HuH-7 (cell line): ENCODE data around the gene GTSF1L.

Source experiments
- DNase-seq: peaks from one replicate; pipeline ENCODE4 v3.0.0; 2011; ENCODE audit warnings: low spot score

Gene GTSF1L

GRCh38 chr20:43716757-43717615 lies 9.8 kb downstream of the GTSF1L start:
- DNase-seq: no peak

- no peak for DNase-seq
Measured at GRCh38 chr20:43716123-43716522, 10.7 kb downstream of the GTSF1L start.

- no peak for DNase-seq
Measured at GRCh38 chr20:43715511-43715910, 11.3 kb downstream of the GTSF1L start.

DNA sequence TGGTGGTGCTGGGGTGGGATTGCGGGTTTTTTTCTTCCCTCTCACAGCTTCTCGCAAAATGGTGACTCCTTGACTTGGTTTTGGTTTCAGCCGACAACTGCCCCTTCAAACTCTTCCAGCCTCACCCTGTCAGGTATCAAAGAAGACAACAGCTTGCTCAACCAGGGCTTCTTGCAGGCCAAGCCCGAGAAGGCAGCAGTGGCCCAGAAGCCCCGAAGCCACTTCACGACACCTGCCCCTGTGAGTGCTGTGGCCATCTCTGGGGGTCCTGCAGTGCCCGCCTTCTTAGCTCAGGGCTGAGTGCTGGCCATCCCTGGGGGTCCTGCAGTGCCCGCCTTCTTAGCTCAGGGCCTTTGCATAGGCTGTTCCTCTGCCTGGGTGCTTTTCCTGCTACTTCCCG lies 11.8 kb downstream of the GTSF1L start:
- DNase-seq: no peak

DNA sequence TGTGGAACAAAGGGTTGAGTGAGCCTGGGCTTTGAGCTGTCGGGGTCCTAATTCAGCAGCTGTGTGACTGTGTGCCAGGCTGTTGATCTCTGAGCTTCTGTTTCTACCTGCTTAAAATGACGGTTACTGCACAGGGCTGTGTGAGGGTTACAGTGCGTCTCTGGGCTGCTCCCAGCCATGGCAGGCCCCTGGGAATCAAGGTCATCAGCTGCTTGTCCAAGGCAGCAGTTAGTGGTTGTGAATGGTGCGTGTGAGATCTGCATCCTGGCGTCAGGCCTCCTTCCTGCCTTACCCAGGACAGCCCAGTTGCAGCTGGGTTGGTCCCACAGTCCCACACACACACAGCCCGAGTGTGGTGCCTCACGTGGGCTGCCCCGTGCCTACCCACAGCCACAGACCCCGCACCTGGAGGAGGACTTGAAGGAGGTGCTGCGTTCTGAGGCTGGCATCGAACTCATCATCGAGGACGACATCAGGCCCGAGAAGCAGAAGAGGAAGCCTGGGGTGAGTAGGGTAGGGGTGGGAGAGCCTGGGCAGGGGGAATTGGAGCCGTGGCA lies 15.6 kb downstream of the GTSF1L start:
- no peak for DNase-seq

DNA sequence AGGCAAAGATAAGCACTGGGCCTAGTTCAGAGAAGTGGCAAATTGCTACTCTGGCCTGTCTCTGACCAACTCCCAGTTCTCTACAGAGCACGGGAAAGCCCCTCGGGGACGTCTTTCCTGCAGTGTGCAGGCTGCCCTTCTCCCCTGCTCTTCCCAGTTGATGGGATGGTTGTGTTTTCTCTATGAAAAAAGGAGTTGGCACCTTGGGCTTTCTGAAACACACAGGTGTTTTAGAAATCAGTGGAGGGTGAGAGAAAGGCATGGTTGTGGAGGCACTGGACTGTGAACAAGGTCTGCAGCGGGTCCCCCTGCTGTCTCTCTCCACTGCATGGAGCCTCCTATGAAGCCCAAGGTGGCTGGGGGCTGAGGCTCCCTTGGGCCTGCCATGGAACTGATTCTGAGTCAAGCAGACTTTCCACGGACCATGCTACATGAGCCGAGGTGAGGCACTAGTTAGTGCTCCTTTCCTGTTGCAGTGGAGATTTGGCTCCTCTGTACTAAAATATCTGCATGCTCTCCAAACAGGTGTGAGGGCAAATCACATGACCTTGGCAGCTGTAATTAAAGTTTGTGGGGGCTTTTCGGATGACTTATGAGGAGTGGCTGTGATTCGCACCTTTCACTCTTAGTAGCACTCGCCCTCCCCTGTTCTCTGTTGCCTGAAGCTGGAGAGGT lies 16.3 kb downstream of the GTSF1L start:
- DNase-seq: no peak

GRCh38 chr20:43702502-43702901 lies 24.3 kb downstream of the GTSF1L start:
- no peak for DNase-seq

- DNase-seq: no peak
Measured at GRCh38 chr20:43700627-43701026, 26.2 kb downstream of the GTSF1L start.

GRCh38 chr20:43699941-43700565 lies 26.7 kb downstream of the GTSF1L start:
- DNase-seq: no peak

- no peak for DNase-seq
Measured at GRCh38 chr20:43695571-43695970, 31.2 kb downstream of the GTSF1L start.

DNA sequence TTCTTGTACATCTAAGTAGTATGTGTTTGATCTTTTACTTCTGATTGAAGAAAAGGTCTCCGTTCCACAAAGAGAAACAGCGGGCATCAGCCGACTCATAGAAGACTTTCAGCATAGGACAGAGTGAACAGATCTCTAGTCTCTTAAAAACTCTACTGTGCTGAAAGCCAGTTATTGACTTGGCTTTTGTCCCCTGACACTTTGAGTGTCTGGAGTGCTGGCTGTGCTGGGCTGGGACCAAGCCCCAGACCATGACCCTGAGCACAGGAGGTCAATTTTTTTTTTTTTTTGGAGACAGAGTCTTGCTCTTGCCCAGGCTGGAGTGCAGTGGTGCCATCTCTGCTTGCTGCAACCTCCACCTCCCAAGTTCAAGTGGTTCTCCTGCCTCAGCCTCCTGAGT lies 32.0 kb downstream of the GTSF1L start:
- no peak for DNase-seq

DNA sequence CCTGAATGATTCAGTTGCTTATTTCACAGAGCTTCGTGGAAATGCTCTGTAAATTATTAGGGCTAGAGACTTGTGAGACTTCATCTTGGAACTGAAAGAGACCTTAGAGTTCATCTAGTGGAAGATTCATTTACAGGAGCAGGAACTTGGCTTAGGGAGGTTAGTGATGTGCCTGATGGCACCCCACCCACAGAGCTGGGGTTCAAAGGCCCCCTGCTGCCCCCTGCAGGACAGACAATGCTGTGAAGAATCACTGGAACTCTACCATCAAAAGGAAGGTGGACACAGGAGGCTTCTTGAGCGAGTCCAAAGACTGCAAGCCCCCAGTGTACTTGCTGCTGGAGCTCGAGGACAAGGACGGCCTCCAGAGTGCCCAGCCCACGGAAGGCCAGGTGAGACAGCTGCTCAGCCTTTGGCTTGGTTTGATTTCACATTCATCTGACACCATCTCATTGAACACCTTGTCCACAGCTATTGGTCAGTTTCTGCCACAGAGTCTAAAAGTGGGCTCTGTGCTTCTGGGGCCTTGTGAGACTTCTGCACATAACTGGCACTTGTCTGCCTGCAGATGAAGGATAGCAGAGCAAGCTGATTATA lies 34.8 kb downstream of the GTSF1L start:
- peak; percentile 74 for DNase-seq

GRCh38 chr20:43690943-43691598 lies 35.7 kb downstream of the GTSF1L start:
- DNase-seq: no peak

GRCh38 chr20:43689165-43689564 lies 37.6 kb downstream of the GTSF1L start:
- DNase-seq: no peak

- no peak for DNase-seq
Measured at GRCh38 chr20:43686820-43687219, 40.0 kb downstream of the GTSF1L start.

DNA sequence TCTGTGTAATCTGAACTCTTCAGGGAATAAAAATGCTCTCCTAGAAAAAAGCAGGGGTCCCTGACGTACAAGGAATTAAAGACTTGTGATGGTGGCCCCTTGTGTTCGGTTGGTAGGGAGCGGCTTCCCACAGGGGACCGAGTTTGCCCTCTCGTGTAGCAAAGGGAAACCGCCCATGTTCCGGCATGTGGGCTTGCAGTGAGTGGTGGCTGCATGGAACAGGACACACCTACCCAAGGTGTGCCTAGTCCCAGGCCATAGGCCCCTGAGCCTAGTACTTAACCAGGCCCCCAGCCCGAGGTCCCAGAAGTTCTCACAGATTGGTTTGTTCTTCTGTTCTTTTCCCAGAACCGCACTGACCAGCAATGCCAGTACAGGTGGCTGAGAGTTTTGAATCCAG lies 44.4 kb downstream of the GTSF1L start:
- DNase-seq: no peak

GRCh38 chr20:43681991-43682410 lies 44.8 kb downstream of the GTSF1L start:
- no peak for DNase-seq

DNA sequence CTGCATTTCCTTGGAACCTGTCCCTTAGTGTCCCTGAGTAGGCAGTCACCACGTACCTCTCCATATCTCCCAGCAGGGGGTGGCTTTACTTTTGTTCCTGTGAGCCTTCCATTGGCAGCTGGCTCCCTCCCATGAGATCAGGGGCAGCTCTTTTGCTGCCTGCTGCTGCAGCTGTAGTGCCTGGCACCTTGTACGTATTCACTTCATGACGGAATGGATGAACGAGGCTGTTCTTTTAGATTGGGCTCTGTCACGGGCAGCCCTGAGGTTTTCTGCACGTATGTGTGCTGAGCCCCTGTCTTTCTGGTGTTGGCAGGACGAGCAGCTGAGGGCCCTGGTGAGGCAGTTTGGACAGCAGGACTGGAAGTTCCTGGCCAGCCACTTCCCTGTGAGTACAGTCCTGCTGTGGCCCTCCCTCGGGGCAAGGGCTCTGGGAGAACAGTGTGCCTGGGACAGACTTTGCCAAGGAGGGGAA lies 45.3 kb downstream of the GTSF1L start:
- no peak for DNase-seq

DNA sequence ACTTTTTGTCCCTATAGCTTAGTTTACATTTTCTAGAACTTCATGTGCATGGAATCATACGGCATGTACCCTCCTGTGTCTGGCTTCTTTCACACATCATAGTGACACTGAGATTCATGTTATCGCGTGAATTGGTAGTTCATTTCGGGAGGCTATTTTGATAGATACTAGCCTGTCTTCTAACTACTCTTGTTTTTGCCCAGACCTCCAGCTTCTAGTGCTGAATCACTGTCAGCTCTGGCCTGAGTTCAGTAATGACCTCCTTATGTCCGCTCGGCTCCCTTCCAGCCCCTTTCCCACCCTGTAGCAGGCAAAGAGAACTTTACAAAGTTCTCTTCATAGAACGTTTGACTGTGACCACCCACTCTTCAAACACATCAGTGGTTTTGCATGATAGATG lies 45.8 kb downstream of the GTSF1L start:
- DNase-seq: no peak

- DNase-seq: no peak
Measured at GRCh38 chr20:43676368-43676767, 50.4 kb downstream of the GTSF1L start.
